NCI-H187 (cell line): ENCODE measurements around the gene PROK2.

Experiments used
- DNase-seq, 2 experiments: peaks; one replicate each; lab custom pipeline; 2025; lab: John Stamatoyannopoulos, UW

The PROK2 gene

DNA sequence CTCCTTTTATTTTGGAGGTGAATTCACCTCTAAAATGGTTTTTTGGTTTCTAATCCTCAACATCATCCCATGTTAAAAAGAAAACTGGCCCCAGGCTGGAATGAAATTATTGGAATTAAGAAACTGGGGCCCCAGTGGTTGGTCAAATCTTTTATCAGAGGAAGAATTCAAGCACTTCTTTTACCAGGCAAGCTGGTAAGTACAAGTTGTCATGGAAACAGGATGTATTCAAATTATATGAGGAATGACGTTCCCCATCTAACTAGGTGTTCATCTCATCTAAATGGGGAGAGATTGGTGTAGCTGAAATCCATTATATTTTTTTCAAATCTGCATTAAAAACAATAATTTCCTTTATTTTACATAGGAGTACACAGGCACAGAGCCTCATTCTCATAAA is 50.1 kb downstream of the PROK2 start:
- DNase-seq: no peak

DNA sequence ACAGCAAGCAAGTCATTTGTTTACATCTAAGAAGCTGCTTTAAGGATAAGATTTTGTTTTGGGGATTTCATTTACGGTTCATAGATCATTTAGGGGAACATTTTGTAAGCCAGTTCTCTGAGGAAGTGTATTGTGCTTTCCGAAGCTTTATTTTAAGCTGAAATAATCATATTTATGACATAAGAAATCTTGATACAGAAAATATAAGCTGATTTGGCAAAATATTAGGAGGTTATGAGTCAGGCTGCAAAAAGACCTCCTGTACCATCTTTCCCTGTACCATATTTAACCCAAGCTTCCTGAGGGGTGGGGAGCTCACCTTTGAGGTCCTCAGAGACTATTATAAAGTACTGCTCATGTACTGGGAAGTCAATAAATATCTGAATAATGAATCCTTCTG is 51.6 kb downstream of the PROK2 start:
- DNase-seq: no peak

GRCh38 chr3:71732637-71733036 is 52.3 kb downstream of the PROK2 start:
- no peak for DNase-seq

DNA sequence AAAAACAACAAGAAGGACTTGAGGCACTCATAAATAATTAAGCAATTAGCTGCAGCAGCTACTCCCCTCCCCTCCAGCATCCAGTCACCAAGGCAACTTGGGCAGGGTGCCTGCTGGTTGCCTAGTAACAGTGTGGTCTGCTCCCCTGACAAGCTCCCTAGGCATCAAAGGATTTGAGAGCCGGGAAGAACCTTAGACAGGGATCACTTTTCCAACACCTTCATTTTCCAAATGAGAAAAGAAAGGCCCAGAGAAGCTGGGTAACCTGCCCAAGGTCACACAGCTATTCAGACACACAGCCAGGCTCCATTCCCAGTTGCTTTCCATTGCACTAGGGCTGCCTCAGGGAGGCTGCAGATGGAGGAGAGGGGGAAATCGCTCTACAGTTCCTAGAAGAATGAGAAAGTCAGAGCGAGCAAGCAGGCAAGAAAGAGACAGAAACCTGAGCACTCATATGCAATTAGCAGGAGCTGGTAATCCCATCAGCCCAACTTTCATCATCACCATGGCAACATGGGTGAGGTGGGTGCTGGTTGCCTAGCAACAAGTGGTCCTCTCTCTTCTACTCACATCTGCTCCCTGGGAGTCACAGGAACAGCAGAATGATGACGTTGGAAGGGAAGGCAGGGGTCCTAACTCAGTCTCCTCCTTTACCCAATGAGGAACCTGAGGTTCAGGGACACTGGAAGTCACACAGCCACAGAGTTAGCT is 56.2 kb downstream of the PROK2 start:
- no peak for DNase-seq

DNA sequence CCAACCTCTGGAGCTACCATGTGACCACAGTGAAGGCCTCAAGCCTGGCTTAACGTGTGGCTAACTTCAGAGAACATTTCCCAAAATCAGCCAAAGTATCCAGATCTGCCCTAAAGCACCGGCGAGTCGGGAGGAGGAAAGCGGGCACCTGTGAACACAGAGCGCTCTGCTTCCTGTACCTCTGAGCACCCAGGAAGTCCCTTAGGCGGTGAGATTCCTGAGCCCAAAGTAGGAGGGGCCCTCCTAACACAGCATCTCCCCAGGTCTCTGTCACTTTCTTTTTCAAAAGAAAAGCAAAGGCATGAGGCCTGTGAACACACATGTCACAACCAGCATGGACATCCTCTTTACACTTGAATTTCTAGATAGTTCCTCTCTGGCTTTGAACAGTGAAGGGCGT is 58.8 kb downstream of the PROK2 start:
- DNase-seq: no peak

GRCh38 chr3:71725271-71725991 is 59.5 kb downstream of the PROK2 start, which contains the start of gene EIF4E3:
TSS of gene EIF4E3 (minus strand) at chr3:71725402. CDS start at chr3:71725367, 35 bp downstream.
- no peak for DNase-seq

DNA sequence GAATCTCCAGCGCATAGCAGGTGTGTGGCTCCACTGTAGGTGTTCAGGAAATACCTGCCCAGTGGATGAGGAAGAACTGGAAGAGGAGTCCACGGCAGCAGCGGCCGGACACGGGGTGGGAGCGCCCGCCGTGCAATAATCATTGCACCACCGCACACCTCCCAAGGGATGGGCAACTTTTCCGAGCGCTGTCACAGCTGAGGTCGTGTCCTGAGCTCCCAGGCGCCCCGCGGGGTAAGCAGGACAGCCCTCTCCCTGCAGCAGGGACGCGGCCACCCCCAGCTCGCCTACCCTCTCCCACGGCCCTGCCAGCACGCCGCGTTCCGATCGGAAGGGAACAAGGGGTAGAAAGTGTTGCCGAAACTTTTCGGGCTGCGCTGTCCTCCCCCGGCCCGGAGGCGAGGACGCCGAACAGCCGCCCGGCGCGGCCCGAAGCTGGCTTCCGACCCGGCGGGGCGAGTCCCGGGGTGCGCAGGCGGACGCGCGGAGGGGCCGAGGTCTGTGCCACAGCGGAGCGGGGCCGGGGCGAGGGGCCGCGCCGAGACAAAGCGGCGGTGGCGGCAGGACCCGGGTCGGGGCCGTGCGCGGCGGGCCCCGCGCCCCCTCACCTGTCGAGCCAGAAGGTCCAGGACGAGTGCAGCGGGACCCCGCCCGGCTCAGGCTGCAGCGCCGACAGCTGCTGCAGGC is 60.2 kb downstream of the PROK2 start:
- peak in 1 of 2 experiments; percentile 65 for DNase-seq

GRCh38 chr3:71724171-71724453 is 60.8 kb downstream of the PROK2 start:
- no peak for DNase-seq

DNA sequence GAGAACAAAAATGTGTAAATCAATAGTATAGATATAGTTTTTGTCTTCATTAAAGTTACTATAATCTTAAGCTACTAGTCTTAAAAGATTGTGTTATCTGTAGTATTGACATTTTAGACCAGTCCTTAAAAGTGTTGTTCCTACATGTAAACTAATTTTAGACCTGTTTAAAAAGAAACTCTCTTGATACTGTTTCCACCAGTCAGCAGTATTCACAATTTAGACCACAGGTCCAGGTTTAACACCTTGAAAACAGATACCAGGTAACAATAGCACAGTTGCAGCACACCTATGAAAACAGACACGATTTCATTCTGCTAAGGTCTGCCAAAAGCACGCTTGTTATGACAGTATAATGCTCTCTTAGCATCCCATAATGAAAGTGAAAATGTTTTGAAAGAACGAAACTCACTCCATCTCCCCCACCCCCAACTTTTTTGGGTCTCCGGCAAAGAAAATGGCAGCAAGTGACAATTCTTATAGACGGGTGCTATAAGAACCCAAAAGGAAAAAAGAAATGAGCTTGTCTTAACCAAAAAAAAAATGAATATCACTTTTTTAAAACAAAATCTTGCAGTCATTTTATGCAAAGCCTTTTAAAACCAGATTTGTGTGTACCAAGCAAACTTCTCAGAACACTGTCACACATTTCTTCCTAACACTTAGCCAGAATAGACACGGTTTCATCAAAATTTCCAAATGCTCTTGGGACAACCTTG is 61.3 kb downstream of the PROK2 start:
- DNase-seq: no peak

- no peak for DNase-seq
These were observed 62.3 kb downstream of the PROK2 start for GRCh38 chr3:71722693-71723092.
